ENCODE data around the gene PNMT.

PNMT gene

GRCh38 chr17:39667945-39668924, at the start of gene PNMT:
TSS of gene PNMT (plus strand) at chr17:39668453. CDS start at chr17:39668476, 23 bp downstream.
- peak; percentile 47 for DNase-seq

- DNase-seq, result no peak
These were observed 49.1 kb upstream of the PNMT start for GRCh38 chr17:39618956-39619785.

- no peak for DNase-seq
These were observed 48.5 kb upstream of the PNMT start for GRCh38 chr17:39619786-39620101.

- DNase-seq, result peak; percentile 86
These were observed 46.5 kb upstream of the PNMT start for GRCh38 chr17:39621523-39622379.

- peak; percentile 25 for DNase-seq
These were observed 45.8 kb upstream of the PNMT start for GRCh38 chr17:39622380-39623006.

GRCh38 chr17:39623356-39623950, 44.8 kb upstream of the PNMT start:
- DNase-seq, result peak; percentile 73

- DNase-seq, result no peak
These were observed 43.9 kb upstream of the PNMT start for GRCh38 chr17:39624313-39624712.

GRCh38 chr17:39625198-39625785, 43.0 kb upstream of the PNMT start:
- DNase-seq, result no peak

- DNase-seq, result no peak
These were observed 41.8 kb upstream of the PNMT start, which contains the start of gene PPP1R1B for GRCh38 chr17:39626171-39627046. TSS of gene PPP1R1B (plus strand) at chr17:39626952. CDS start at chr17:39627393, 441 bp downstream.

GRCh38 chr17:39627047-39627711, 41.1 kb upstream of the PNMT start:
- DNase-seq, result no peak

- DNase-seq, result no peak
These were observed 40.3 kb upstream of the PNMT start for GRCh38 chr17:39627712-39628516.

- DNase-seq, result no peak
These were observed 39.4 kb upstream of the PNMT start for GRCh38 chr17:39628655-39629493.

GRCh38 chr17:39629494-39629880, 38.8 kb upstream of the PNMT start:
- DNase-seq, result no peak

GRCh38 chr17:39629898-39630297, 38.4 kb upstream of the PNMT start:
- DNase-seq, result no peak

GRCh38 chr17:39631403-39631802, 36.9 kb upstream of the PNMT start:
- DNase-seq, result no peak

GRCh38 chr17:39632153-39632941, 35.9 kb upstream of the PNMT start:
- DNase-seq, result no peak

- no peak for DNase-seq
These were observed 34.6 kb upstream of the PNMT start for GRCh38 chr17:39633570-39634183.

All from activated effector memory CD4-positive, alpha-beta T cell treated with Interleukin-2 at 50 U/mL for 16 hours (primary cell).